ENCODE measurements around the gene INTS13.

GRCh38 chr12:26937863-26938700 is at the start of gene INTS13, which contains the start of gene FGFR1OP2:
- TF ChIP-seq CTCF (IDR thresholded peaks at IDR 0.05) (no peak), POLR2A (IDR thresholded peaks at IDR 0.05) (peak; percentile 97 to 98)
